Loucy (cell line): ENCODE data around the gene GPR78.

Source experiments
- H2AFZ ChIP-seq: fragments of 200-600 bp; sonication (generic); 2 replicates; pipeline ENCODE4 v1.6.0; 2016; ENCODE audit warnings: antibody characterized with exemption, mild to moderate bottlenecking, low read length, moderate library complexity
- H3F3A ChIP-seq: fragments of 200-600 bp; 2 replicates; pipeline ENCODE4 v1.6.0; 2016; ENCODE audit warnings: antibody characterized with exemption, low read depth, mild to moderate bottlenecking
- H3K27me3 ChIP-seq: fragments of 200-600 bp; sonication (generic); 2 replicates; pipeline ENCODE4 v1.6.1; 2014; ENCODE audit warnings: low read length, mild to moderate bottlenecking; ENCODE audit not compliant: insufficient read depth, poor library complexity, severe bottlenecking
- H3K36me3 ChIP-seq: fragments of 200-600 bp; sonication (generic); 2 replicates; pipeline ENCODE4 v1.6.1; 2016; ENCODE audit warnings: low read length; ENCODE audit not compliant: insufficient read depth
- H3K4me1 ChIP-seq: fragments of 200-600 bp; sonication (generic); 2 replicates; pipeline ENCODE4 v1.5.1; 2014; ENCODE audit warnings: low read length, mild to moderate bottlenecking; ENCODE audit not compliant: insufficient read depth, poor library complexity, severe bottlenecking
- H3K4me2 ChIP-seq: fragments of 200-600 bp; sonication (generic); 2 replicates; pipeline ENCODE4 v1.6.0; 2014; ENCODE audit warnings: antibody characterized with exemption, low read length, low read depth, mild to moderate bottlenecking; ENCODE audit not compliant: poor library complexity, severe bottlenecking
- H3K4me3 ChIP-seq: fragments of 200-600 bp; sonication (generic); 2 replicates; pipeline ENCODE4 v1.5.1; 2014; ENCODE audit warnings: low read length, mild to moderate bottlenecking, mixed read lengths; ENCODE audit not compliant: poor library complexity, severe bottlenecking
- H3K79me2 ChIP-seq: fragments of 200-600 bp; sonication (generic); 2 replicates; pipeline ENCODE4 v1.6.1; 2014; ENCODE audit warnings: low read length; ENCODE audit not compliant: insufficient read depth
- H3K9ac ChIP-seq: fragments of 200-600 bp; sonication (generic); 2 replicates; pipeline ENCODE4 v1.6.0; 2014; ENCODE audit warnings: mild to moderate bottlenecking, low read depth, low read length, moderate library complexity; ENCODE audit not compliant: poor library complexity, severe bottlenecking
- H3K9me2 ChIP-seq: fragments of 200-600 bp; sonication (generic); replicated peaks from 2 replicates; pipeline ENCODE4 v1.6.1; 2016; ENCODE audit warnings: low read depth, low read length, mixed read lengths
- H3K9me3 ChIP-seq: fragments of 200-600 bp; sonication (generic); 2 replicates; pipeline ENCODE4 v1.6.1; 2014; ENCODE audit warnings: mild to moderate bottlenecking, antibody characterized with exemption, low read length, low read depth; ENCODE audit not compliant: insufficient read depth
- H4K20me1 ChIP-seq: fragments of 200-600 bp; sonication (generic); 2 replicates; pipeline ENCODE4 v1.6.0; 2014; ENCODE audit warnings: antibody characterized with exemption, low read length, mild to moderate bottlenecking; ENCODE audit not compliant: insufficient read depth, poor library complexity, severe bottlenecking
- EZH2phosphoT487 ChIP-seq: fragments of 200-600 bp; IDR thresholded peaks from 2 replicates; pipeline ENCODE4 v1.6.1; 2018; ENCODE audit warnings: antibody characterized with exemption, mild to moderate bottlenecking, moderate library complexity, borderline replicate concordance
- TF ChIP-seq, protein P1 (sequence below): fragments of 200-600 bp; sonication (generic); conservative IDR thresholded peaks from 2 replicates; pipeline ENCODE4 v1.5.1; 2014; ENCODE audit warnings: mild to moderate bottlenecking, antibody characterized with exemption, low read length

GPR78 gene

DNA sequence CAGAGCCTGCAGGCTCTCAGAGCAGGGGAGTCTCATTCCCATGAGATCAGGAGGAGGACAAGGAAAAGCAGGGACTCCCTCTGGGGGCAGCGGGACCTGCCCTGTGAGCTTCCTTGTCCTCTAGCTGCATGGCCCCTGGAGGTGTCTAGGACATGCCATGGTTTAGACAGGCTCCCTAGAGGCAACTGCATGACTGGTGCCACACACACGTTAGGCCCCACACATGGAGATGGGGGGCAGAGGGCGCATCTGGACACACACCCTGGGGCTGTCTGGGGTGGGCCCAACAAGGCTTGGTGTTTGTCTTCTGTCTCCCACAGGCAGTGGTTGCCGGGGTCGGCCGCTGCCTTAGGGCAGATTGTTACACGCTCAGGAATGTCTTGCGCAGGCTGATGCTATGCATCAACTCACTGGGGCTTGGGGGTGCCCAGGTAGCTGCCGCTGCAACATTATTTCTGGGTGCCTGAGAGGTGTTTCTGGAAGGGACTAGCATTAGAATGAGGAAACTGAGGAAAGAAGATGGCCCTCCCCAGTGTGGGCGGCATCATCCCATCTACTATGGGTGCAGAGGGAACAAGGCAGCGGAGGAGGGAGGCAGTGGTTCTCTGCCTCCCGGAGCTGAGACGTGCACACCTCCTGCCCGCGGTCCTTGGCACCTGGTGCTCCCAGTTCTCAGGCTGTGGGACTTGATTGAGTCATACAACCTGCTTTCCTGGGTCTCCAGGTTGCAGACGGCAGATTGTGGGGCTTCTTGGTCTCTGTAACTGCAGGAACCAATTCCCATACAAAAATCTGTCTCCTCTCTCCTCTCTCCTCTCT lies 32.1 kb upstream of the GPR78 start:
- no peak overlapping the region for H2AFZ ChIP-seq
- H3K4me1 ChIP-seq = no peaks in the 10 kb centered on the region
- H3K9me3 ChIP-seq = peaks cover 16% of the 10 kb centered on the region; the same call in 1 of the 2 replicates
- H4K20me1 ChIP-seq = no peaks in the 10 kb centered on the region
- no peak overlapping the region for H3K4me2 ChIP-seq
- H3K4me3 ChIP-seq = no peak overlapping the region
- no peaks in the 10 kb centered on the region for H3K9me2 ChIP-seq
- TF ChIP-seq EZH2phosphoT487 = no peak
- TF ChIP-seq, protein P1, sequence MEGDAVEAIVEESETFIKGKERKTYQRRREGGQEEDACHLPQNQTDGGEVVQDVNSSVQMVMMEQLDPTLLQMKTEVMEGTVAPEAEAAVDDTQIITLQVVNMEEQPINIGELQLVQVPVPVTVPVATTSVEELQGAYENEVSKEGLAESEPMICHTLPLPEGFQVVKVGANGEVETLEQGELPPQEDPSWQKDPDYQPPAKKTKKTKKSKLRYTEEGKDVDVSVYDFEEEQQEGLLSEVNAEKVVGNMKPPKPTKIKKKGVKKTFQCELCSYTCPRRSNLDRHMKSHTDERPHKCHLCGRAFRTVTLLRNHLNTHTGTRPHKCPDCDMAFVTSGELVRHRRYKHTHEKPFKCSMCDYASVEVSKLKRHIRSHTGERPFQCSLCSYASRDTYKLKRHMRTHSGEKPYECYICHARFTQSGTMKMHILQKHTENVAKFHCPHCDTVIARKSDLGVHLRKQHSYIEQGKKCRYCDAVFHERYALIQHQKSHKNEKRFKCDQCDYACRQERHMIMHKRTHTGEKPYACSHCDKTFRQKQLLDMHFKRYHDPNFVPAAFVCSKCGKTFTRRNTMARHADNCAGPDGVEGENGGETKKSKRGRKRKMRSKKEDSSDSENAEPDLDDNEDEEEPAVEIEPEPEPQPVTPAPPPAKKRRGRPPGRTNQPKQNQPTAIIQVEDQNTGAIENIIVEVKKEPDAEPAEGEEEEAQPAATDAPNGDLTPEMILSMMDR = no peak
- H3K79me2 ChIP-seq = no peaks in the 10 kb centered on the region
- H3K36me3 ChIP-seq = no peaks in the 10 kb centered on the region
- no peaks in the 10 kb centered on the region for H3K27me3 ChIP-seq
- H3K9ac ChIP-seq = no peak overlapping the region
- H3F3A ChIP-seq = no peaks in the 10 kb centered on the region

GRCh38 chr4:8548731-8549351 lies 31.4 kb upstream of the GPR78 start:
- Histone ChIP-seq H4K20me1 (no peaks in the 10 kb centered on the region), H3F3A (no peaks in the 10 kb centered on the region)

GRCh38 chr4:8549352-8549931 lies 30.8 kb upstream of the GPR78 start:
- H3K4me1 ChIP-seq = no peaks in the 10 kb centered on the region
- H3K4me2 ChIP-seq = no peak overlapping the region
- no peak overlapping the region for H3K9ac ChIP-seq
- H2AFZ ChIP-seq = no peak overlapping the region
- no peaks in the 10 kb centered on the region for H4K20me1 ChIP-seq
- H3F3A ChIP-seq = no peaks in the 10 kb centered on the region
- no peaks in the 10 kb centered on the region for H3K27me3 ChIP-seq
- H3K36me3 ChIP-seq = no peaks in the 10 kb centered on the region
- H3K9me3 ChIP-seq = peaks cover 8% of the 10 kb centered on the region; the same call in 1 of the 2 replicates
- no peaks in the 10 kb centered on the region for H3K9me2 ChIP-seq
- H3K4me3 ChIP-seq = no peak overlapping the region
- no peak for TF ChIP-seq EZH2phosphoT487
- TF ChIP-seq, protein P1 = no peak
- no peaks in the 10 kb centered on the region for H3K79me2 ChIP-seq

More at GRCh38 chr4:8548731-8549351, 31.4 kb upstream of the GPR78 start:
- Histone ChIP-seq H3K27me3 (no peaks in the 10 kb centered on the region), H3K9me2 (no peaks in the 10 kb centered on the region), H3K36me3 (no peaks in the 10 kb centered on the region), H3K4me1 (no peaks in the 10 kb centered on the region), H3K4me3 (no peak overlapping the region), H3K9me3 (peaks cover 9% of the 10 kb centered on the region; the same call in 1 of the 2 replicates), H3K9ac (no peak overlapping the region), H2AFZ (no peak overlapping the region), H3K4me2 (no peak overlapping the region), H3K79me2 (no peaks in the 10 kb centered on the region)
- TF ChIP-seq EZH2phosphoT487 = no peak
- TF ChIP-seq, protein P1 = no peak
